Measurements from ENCODE around the gene GADD45A.
A peak's percentile ranks its signal among the peaks of the same experiment; 100 is the strongest.

The GADD45A gene

DNA sequence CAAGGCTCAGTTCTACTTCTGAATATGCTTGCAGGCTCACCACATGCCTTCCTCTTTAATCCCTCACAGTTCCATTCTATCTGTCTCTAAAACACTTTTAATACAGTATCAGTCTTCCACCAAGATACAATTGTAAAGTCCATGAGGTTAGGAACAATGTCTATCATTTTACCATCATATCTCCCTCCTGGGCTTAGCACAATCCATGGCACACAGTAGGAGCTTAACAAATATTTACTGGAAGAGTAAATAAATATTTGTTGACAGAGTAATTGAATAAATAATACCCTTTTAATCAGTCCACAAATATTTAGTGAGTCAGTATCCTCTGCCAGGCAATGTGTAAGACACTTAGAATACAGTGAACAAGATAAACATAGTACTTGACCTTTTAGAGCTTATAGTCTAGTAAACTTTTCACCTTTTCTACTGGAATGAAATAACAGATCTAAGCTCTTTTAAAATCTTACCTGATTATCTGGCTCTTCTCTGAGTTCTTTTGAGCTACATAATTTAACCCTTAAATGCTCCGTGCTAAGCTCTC, 12.7 kb upstream of the GADD45A start:
- no peak for DNase-seq

DNA sequence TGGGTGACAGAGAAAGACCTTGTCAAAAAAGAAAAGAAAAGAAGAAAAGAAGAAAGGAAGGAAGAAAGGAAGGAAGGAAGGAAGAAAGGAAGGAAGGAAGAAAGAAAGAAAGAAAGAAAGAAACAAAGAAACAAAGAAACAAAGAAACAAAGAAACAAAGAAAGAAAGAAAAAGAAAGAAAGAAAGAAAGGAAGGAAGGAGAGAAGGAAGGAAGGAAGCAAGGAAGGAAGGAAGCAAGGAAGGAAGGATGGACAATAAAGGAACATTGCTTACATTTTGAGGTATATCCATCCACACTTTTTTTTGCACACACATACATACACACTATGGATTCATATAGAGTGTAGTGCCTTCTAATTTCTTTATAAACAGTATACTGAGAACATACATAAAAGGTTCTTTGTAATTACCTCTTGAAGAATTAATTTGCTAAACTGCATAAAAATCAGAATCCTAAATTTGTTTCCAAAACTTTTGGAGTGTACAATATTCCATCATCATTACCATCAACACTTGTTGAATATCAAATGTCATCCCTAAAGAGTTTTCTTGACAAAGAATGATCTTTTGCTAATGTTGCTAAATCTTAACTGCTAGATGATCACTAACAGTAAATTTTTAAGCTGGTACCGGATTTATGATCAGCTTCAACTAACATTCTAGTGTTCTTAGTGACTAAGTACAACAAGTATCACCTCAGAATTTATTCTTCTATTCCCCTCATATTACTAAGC, 11.4 kb upstream of the GADD45A start:
- DNase-seq = no peak

DNA sequence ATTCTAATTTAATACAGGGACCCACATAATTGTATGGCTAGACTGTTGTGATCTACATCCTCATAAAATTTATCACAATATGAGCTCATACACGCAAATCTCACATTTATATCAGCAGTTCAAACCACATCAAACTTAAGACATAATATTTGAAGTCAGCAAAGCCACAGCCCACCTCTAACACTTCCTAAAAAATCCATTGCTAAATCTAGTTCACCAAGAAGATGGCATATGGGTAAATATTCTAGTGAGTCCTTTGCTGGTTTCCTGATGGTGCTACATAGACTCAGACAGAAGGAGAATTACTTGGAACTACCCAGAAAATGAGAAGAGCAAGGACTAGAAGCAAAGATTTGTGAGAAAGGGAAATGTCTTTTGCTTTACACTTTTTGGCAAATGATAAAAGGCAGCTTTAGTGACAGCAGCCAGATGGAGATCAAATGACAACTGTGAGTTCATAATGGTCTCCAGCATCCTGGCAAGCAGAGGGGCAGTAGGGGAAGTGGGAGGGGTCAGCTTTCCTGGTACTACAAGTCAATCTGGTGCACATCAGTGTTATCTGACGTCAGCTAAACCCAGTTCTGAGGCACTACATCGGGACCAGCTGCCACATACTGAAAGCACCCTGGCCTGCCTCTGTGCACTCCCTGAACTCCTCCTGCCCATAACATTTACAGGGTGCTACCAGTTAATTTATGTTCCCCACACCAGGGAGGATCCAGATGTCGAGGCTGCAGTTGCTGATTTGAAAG, 10.6 kb upstream of the GADD45A start:
- DNase-seq = peak; percentile 20

DNA sequence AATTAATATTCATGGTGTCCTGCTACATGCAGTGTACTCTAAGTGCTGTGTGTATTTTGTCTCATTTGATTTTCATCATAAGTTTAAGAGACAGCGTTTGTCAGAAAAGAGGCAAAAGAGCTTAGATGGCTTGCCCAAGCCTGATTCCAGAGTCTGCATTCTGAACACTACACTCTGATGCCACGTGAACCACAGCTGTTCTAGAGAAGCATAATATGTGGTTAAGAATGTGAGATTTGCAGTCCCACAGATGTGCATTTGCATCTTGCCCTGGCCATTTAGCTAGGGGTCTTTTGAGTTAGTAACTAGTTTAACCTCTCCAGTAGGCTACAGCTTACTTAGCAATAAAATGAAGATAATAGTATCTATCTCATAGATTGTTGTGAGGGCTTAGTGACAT, 9.2 kb upstream of the GADD45A start:
- DNase-seq = no peak

DNA sequence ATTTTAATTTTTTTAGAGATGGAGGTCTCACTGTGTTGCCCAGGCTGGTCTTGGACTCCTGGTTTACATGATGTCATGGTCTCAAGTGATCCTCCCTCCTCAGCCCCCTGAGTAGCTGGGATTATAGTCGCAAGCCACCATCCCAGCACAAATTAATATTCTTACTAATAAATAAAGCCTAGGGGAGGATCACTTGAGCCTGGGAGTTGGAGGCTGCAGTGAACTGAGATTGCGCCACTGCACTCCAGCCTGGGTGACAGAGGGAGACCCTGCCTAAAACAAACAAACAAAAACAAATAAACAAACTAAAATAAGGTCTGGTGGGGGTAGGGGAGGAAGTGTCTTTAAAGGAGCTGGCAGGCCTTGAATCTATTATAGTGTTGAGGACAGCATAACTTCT, 8.7 kb upstream of the GADD45A start:
- no peak for DNase-seq

DNA sequence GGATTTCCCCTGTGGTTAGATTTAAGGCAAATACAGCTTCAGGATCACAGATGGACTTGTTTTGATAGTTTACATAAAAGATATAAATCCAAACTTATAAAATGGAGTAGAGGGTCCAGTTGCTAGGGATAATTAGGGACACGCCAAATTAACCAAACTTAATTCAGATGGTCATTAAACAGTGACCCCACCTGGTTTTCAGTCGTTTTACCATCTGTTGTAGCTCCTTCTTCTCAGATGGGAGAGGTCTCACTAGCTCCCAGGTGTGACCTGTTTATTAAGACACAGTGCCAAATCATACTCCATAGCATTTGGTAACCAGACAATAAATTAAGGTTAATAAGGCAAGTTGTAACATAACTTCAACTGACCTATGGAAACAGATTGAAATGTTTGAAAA, 8.1 kb upstream of the GADD45A start:
- DNase-seq = no peak

DNA sequence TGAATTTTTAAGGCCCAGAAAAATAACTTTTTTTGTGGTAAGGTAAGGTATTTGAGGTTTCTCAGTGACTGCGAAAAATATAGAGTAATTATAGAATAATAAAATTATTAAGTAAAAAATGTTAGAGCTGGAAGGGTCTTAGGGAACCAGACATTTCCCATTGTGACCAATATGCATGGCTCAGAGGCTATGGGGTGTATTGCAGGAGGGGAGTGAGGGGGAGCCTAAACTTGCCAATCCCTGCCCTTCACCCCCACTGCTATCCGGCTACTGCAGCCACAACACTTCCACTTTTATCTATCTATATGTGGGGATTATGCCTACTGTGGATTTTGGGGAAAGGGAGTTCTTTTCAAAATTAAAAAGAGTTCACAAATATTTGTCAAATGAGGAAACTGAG, 7.6 kb upstream of the GADD45A start:
- DNase-seq = no peak

DNA sequence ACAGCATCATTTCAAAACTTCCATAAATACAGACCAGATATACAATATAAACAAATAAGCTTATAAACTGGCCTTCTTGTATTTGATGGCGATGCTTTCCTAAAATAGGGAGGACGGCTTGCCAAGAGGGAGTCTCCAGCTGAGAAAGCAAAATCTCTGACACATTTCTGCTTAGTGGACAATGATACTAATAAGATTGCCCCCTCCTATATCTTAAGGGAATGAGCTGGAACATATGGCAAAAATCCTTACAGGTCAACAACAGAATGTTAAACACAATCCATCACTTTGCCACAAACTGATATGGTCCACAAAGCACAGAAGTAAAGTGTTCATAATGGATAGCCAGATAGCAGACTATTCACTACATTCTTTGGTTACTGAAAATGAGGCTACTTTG, 7.1 kb upstream of the GADD45A start:
- no peak for DNase-seq

DNA sequence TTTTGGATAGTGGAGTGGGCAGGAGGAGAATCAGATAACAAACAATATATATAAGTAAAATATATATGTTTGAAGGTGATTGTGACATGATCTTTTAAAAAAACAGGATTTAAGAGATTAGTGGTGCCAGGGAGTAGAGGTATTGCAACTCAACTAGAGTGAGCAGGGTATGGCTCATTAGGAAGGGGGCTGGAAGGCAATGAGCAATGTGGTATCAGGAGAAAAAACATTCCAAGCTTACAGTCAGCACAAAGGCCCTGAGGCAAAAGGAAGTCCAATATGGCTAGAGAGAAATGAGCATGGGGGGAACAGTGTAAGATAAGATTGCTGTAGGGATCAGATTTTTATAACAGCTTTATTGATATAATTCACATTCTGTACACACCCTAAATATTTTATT, 5.3 kb upstream of the GADD45A start:
- DNase-seq = no peak

DNA sequence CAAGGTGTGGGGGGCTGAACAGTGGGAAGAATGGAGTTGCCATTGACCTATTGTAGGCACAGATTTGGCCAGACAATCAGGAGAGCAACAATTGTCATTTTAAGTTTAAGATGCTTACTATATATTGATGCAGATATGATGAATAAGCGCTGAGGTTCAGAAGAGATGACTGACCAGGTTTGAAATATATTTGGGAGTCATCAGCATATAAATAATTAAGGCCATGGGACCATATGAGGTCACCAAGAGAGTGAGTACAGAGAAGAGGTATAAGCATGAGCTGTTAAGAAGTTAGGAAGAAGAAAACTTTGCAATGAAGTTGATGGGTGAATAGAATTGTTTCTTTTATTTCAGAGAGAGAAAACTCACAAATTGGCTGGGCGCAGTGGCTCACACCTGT, 4.5 kb upstream of the GADD45A start:
- DNase-seq = no peak

DNA sequence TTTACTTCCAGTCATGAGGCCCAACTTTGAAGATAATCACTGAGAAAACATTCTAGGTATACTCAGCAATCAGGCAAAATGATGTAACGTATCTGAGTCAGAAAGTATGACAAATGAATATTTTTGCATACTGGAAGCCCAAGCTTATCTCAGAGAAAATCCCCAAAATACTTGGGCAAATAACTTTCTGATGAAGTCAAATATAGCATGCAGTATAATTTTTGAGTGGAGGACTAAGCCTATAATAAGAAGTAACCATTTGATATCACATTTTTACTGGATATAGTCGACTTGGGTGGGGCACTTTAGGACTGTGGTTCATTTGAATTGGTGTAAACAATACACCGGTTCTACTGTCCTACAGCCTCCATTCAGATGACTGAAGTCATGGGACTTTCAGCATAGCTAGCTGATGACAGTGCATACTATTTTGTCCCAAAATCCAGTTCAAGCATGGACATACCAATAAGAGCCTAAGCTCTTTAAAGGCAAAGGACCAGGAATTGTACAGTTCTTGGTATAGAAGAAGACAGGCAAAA, 2.3 kb upstream of the GADD45A start:
- no peak for DNase-seq

DNA sequence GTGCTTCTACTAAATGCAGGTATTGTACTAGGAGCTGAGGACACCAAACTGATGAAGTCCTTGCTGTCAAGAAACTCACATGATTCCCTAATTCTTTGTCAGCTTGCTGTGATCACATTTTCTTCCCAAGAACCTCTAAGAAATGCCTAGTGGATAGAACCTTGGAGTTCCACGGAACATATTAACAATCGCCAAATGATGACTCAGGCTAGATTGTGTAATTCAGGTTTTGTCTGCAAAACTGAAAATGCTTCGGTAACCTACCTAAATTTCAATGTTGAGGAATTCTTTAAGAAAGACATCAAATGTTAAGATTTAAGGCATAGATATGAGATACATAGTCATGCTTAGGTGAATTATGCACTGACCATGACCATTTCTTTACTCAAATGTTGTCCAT, 1.7 kb upstream of the GADD45A start:
- DNase-seq = no peak

DNA sequence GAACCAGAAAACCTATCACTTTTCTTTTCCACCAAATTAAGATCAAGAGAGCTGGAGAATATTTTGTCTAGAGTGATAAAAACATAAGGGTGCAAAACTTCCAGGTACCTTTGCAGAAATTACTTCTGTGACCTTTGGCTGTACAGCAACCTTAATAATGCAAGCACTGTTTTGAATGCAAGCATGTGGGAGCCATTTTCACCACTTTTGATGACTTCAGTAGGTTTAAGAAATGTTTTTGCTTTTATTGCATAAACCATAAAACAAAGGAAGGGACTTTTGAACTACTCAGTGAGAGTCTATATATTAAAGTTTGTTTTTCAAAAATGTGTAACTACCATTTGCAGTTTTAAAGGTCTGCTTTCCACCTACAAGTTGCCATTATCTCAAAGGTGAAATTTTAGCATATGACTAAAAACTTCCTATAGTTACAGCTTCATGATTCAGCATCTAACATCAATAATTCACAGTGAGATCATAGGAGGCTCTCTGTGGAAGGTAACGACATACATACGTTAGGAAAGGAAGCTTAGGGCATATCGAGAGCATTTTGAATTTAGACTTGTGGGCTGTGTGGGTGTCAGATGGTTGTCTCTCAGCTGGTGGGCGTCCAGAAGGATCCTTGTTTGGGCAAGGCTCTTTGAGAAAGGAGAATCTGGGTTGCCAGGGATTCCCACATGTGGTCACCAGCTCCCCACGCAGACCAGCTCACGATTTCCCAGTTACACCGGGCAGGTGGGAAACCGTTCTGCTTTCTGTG, 1.1 kb upstream of the GADD45A start:
- no peak for DNase-seq

DNA sequence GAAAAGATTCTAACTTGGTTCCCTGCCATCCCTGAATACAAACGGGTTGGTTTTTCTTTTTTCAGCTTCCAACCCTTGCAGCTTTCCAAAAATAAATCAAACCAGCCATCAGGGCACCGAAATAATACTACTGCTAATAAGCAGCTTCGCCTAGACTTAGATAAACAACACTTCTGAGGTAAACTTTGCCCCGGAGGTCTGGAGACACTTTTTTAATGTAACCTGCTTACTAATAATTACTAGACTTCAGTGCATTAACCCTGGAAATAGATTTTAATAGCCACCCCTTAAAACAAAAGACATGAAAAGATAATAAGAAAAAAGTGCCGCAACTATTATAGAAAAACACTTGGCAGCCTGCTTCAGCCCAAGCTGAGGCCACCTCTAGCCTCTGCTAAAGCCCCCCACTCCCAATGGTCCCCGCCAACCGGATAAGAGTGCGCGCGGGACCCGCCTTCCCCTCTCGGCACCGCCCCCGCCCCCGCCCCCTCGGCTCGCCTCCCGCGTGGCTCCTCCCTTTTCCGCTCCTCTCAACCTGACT, 405 bp upstream of the GADD45A start:
- DNase-seq = no peak

DNA sequence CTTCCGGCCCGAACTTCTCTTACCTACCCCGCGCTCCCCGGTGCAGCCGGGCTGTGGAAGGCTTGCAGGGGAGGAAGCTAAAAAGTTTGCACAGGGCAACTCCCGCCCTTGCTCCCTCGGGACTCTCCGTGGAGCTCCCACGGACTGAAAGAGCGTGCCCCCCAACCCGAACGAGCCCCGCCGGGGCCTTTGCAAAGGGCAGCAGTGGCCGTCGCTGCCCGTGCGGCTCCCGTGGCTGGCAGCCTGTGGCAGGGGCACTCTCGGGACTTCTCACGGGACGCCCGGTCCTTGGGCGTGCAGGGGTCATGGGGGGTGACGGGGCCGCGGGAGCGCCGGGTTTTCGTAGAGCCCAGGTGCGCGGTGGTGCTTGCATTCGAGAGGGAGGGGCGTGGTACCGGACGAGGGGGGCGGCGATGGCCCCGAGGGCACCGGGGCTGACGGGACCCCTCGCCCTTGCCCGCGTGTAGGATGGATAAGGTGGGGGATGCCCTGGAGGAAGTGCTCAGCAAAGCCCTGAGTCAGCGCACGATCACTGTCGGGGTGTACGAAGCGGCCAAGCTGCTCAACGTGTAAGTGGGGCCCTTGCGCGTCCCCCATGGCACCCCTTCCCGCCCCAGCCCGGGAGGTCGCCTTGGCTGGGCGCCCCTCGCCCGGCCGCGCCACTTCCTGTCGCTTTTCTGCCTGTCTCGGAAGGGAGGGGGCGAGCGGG, 711 bp downstream of the GADD45A start:
- DNase-seq = peak; percentile 41

DNA sequence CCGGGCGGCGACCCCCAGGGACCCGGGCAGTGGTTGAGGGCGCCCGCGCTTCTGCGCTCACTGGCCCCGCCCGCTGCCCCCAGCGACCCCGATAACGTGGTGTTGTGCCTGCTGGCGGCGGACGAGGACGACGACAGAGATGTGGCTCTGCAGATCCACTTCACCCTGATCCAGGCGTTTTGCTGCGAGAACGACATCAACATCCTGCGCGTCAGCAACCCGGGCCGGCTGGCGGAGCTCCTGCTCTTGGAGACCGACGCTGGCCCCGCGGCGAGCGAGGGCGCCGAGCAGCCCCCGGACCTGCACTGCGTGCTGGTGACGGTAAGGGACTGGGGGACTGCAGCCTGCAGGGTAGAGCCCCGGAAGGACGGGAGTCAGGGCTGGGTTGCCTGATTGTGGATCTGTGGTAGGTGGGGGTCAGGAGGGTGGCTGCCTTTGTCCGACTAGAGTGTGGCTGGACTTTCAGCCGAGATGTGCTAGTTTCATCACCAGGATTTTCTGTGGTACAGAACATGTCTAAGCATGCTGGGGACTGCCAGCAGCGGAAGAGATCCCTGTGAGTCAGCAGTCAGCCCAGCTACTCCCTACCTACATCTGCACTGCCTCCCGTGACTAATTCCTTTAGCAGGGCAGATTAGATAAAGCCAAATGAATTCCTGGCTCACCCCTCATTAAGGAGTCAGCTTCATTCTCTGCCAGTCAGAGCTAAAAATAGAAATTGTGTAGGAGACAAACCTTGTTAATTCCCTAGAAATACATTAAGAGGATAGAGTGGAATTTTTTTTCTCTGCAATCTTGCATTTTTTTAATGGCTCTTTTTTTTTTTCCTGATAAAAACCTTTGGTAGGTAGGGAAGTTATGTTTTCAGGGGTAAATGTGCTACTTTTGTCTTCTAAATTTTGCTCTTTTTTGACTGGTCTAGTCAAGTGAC, 1.5 kb downstream of the GADD45A start:
- peak; percentile 61 for DNase-seq

DNA sequence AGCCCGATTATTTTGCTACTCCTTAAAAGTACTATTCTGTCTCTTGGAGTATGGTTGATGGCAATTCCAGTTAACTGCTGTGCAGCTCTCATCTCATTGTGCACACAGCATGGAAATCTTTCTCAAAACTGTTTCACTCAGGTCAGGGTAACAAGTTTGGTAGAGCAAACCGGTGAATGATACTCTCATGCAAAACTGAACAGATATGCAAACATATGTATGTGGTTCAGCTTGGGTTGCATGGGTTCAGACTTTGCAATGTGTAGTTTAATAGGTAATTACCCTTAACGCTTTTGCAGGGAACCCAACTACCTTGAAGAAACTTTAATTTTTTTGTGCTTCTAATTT, 2.2 kb downstream of the GADD45A start:
- DNase-seq = no peak

DNA sequence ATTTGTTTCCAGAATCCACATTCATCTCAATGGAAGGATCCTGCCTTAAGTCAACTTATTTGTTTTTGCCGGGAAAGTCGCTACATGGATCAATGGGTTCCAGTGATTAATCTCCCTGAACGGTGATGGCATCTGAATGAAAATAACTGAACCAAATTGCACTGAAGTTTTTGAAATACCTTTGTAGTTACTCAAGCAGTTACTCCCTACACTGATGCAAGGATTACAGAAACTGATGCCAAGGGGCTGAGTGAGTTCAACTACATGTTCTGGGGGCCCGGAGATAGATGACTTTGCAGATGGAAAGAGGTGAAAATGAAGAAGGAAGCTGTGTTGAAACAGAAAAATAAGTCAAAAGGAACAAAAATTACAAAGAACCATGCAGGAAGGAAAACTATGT, 2.6 kb downstream of the GADD45A start:
- DNase-seq = no peak

DNA sequence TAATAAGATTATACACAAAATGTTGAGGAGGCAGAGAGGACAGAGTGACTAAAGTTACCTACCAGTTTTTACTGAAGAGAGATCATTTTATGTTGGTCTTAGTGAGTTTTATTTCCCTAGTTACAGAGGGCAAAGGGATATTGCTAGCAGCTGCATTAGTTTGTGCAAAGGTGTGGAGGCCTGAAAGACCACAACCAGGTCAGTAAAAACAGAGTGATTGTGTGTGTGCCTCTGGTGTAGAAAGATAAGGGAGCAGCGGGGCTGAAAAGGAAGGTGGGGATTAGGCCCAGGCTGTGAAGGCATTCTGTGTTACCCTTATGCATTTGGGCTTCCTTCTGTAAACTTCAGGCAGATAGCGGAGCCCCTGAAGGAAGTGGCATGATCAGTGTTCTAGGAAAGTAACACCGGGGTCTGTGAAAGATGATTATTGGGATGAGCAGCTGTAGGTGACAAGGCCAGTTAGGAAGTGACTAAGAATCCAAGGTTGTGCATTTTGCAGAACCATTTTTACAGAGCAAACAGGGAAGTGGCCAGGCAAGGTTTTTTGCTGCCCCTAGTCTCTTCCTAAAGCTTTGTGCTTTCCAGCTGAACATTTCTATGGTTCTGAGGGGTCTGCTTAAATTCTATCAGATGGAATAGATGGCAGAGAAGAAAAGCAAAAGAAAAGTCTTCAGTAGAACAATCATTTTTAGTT, 3.7 kb downstream of the GADD45A start:
- no peak for DNase-seq

DNA sequence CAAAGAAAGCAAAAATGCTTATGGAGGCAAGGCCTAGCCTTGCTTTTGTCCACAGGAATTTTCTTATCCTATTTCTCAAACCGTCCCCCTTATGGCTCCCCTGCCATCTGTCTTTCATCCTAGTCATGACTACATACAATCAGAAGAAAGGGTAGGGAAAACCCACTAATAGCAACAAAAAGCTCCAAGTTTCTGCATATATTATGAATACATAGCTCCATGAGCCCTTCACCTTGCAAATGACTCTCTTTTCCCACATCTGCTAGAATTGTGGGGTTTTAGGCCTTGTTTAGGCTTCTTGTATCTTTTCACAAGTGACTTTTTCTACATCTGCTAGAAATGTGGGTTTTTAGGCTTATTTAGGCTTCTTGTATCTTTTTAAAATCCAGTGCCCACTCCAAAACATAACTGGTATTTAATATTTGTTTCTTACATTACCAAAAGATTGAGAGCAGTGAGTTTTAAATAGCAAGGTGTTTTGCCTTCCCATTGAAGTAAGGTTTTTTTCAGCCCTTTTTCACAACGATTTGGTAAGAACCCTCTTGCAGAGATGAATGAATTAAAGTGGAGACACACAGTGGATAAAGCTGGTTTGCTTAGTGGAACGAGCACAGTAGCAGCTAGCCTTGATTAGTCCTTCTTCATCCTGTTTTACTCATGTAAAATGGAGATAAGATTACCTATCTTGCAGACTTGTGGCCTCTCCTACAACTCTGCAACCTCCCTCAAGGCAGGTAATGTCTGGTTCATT, 4.4 kb downstream of the GADD45A start:
- no peak for DNase-seq

Data from activated CD4-positive, alpha-beta T cell treated with anti-CD3 and anti-CD28 coated beads, Interleukin-2, amount 50 U/mL, for 1 hour (primary cell).